Neural progenitor cell (in vitro differentiated cells): ENCODE measurements around the gene MRPL3.

Source experiments
- CTCF ChIP-seq: fragments of 200-600 bp; sonication (generic); IDR thresholded peaks from 2 replicates; pipeline ENCODE4 v1.5.1; 2017; ENCODE audit warnings: antibody characterized with exemption, mild to moderate bottlenecking
- EZH2 ChIP-seq: fragments of 200-600 bp; sonication (generic); IDR thresholded peaks from 2 replicates; pipeline ENCODE4 v1.6.1; 2017; ENCODE audit warnings: antibody characterized with exemption, mild to moderate bottlenecking, moderate library complexity

DNA sequence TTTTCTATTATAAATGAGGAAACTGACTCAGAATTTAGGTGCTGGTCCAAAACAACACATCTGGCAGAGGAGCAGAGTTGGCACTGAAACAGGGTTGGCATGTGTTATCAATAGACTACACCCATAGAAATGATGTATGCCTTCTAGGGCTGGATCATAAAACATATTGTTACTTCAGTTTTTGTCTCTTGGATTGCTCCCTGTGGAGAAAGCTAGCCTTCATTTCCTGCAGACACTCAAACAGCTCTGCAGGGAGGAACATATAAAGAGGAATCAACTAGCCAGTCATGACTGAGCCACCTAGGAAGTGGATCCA is 507 bp upstream of the MRPL3 start:
- TF ChIP-seq CTCF (no peak), EZH2 (no peak)
